K562 (cell line): ENCODE data around the gene SP2. TPM values are rescaled to one million over a fixed set of nuclear protein-coding genes. Genes with fewer than 3 reads are reported as not detected.

Experiments used
- ATAC-seq: fragments of 200-7000 bp; cut with Tn5 transposase; 3 replicates; pipeline ENCODE4 v1.9.1; 2020; ENCODE audit warnings: moderate library complexity
- BruUV-seq: library from RNA; stranded (reverse); fragments of 400-500 nt; replicated peaks from 2 replicates; lab custom pipeline; 2021; lab: Mats Ljungman, UMichigan
- CTCF ChIA-PET: fragments of 300-600 bp; formaldehyde crosslinking; extraction: SDS; loops from one replicate; lab custom pipeline; 2021; ENCODE audit warnings: low intra/inter-chr PET ratio; lab: Yijun Ruan, JAX
- POLR2A ChIA-PET: fragments of 300-600, 350-650 bp; sonication (Branson Sonifier 250); formaldehyde crosslinking; extraction: SDS; loops from one replicate; lab custom pipeline; 2021; ENCODE audit warnings: antibody characterized with exemption, inconsistent platforms; lab: Yijun Ruan, JAX
- DNase-seq, 4 experiments: peaks; one replicate each; pipeline versions ENCODE4 v3.0.0 to v3.0.0-alpha.2; 2011 to 2018; ENCODE audit warnings: low spot score in 3 of 4, mixed read lengths in 3 of 4; ENCODE audit errors: extremely low read depth in 1 of 4
- FAIRE-seq: peaks from 2 replicates; lab custom pipeline; 2011; peaks lifted over from hg19 to GRCh38; lab: Jason Lieb, UNC
- H2AFZ ChIP-seq: 2 replicates; pipeline ENCODE4 v1.6.0; 2011; ENCODE audit warnings: low read depth, low read length, control low read depth, inconsistent platforms
- H3K27ac ChIP-seq: fragments of 200-600 bp; 3 replicates; pipeline ENCODE4 v1.8.0; 2011; ENCODE audit warnings: low read depth, mild to moderate bottlenecking, control low read depth, inconsistent platforms, low read length, moderate library complexity, mixed read lengths; ENCODE audit errors: extremely low read depth
- H3K27me3 ChIP-seq, 2 experiments: fragments of 300-600 bp in 1 of 2; 2 replicates in 1 of 2; 3 replicates in 1 of 2; pipeline versions ENCODE4 v1.6.0 to v1.8.0; 2011; ENCODE audit warnings: inconsistent platforms in 2 of 2, low read length in 2 of 2, mild to moderate bottlenecking in 1 of 2, mixed read lengths in 1 of 2, moderate library complexity in 1 of 2; ENCODE audit not compliant: control insufficient read depth in 2 of 2, insufficient read depth in 2 of 2
- H3K36me3 ChIP-seq: fragments of 300-600 bp; 3 replicates; pipeline ENCODE4 v1.8.0; 2011; ENCODE audit warnings: mild to moderate bottlenecking, low read length, inconsistent platforms; ENCODE audit not compliant: control insufficient read depth, insufficient read depth
- H3K4me1 ChIP-seq, 2 experiments: fragments of 200-600 bp in 1 of 2; replicated peaks in 1 of 2; 2 replicates in 1 of 2; 3 replicates in 1 of 2; pipeline versions ENCODE4 v1.5.1 to v1.8.0; 2011; ENCODE audit warnings: inconsistent platforms in 2 of 2, low read length in 2 of 2, mild to moderate bottlenecking in 1 of 2, mixed read lengths in 1 of 2, moderate library complexity in 1 of 2; ENCODE audit not compliant: control insufficient read depth in 2 of 2, insufficient read depth in 2 of 2
- H3K4me2 ChIP-seq: 2 replicates; pipeline ENCODE4 v1.6.1; 2011; ENCODE audit warnings: low read length, control low read depth, inconsistent platforms, mixed read lengths; ENCODE audit not compliant: insufficient read depth
- H3K4me3 ChIP-seq: fragments of 200-600 bp; sonication (generic), shearing (Covaris generic); 2 replicates; pipeline ENCODE4 v1.5.1; 2016; ENCODE audit warnings: control low read depth, inconsistent platforms
- H3K79me2 ChIP-seq: fragments of 200-600 bp; 3 replicates; pipeline ENCODE4 v1.8.0; 2011; ENCODE audit warnings: low read length, inconsistent platforms; ENCODE audit not compliant: control insufficient read depth, insufficient read depth
- H3K9ac ChIP-seq, 2 experiments: 2 replicates each; pipeline versions ENCODE4 v1.6.0 to v1.6.1; 2011; ENCODE audit warnings: low read depth in 2 of 2, low read length in 2 of 2, control low read depth in 1 of 2, inconsistent platforms in 1 of 2, mild to moderate bottlenecking in 1 of 2, mixed read lengths in 1 of 2; ENCODE audit not compliant: insufficient read depth in 1 of 2
- H3K9me1 ChIP-seq: one replicate; pipeline ENCODE4 v1.6.0; 2011; ENCODE audit warnings: inconsistent platforms, mild to moderate bottlenecking, low read length, moderate library complexity; ENCODE audit not compliant: control insufficient read depth, insufficient read depth
- H3K9me3 ChIP-seq: replicated peaks from 2 replicates; pipeline ENCODE4 v1.5.1; 2011; ENCODE audit warnings: low read depth, low read length, inconsistent platforms; ENCODE audit not compliant: control insufficient read depth, insufficient read depth
- H4K20me1 ChIP-seq: replicated peaks from 2 replicates; pipeline ENCODE4 v1.6.1; 2011; ENCODE audit warnings: low read length, inconsistent platforms, mixed read lengths; ENCODE audit not compliant: control insufficient read depth, insufficient read depth
- ATF3 ChIP-seq, 2 experiments: fragments of 450-650 bp in 1 of 2; sonication (generic) in 1 of 2; formaldehyde crosslinking in 1 of 2; IDR thresholded peaks in 1 of 2; conservative IDR thresholded peaks in 1 of 2; 2 replicates each; pipeline versions ENCODE4 v1.6.1 to v1.8.1; 2016 to 2023; ENCODE audit warnings: mild to moderate bottlenecking in 2 of 2, moderate library complexity in 2 of 2, inconsistent platforms in 1 of 2, missing genetic modification reagents in 1 of 2
- ATF4 ChIP-seq: fragments of 450-650 bp; formaldehyde crosslinking; IDR thresholded peaks from 2 replicates; pipeline ENCODE4 v1.4.0; 2022; ENCODE audit warnings: mild to moderate bottlenecking, moderate library complexity
- CTCFL ChIP-seq: IDR thresholded peaks from 2 replicates; pipeline ENCODE4 v1.6.1; 2011; ENCODE audit warnings: borderline replicate concordance, low read depth, mild to moderate bottlenecking, moderate library complexity, low read length; ENCODE audit not compliant: insufficient read depth, poor library complexity, severe bottlenecking
- EGR1 ChIP-seq: fragments of 450-650 bp; conservative IDR thresholded peaks from 2 replicates; pipeline ENCODE4 v1.6.1; 2017; ENCODE audit warnings: mild to moderate bottlenecking
- EHMT2 ChIP-seq: fragments of 450-650 bp; IDR thresholded peaks from 2 replicates; pipeline ENCODE4 v1.6.1; 2018; ENCODE audit warnings: antibody characterized with exemption
- KDM4B ChIP-seq, 2 experiments: fragments of 450-650 bp in 1 of 2; sonication (generic) in 1 of 2; IDR thresholded peaks; 2 replicates each; pipeline ENCODE4 v1.6.1; 2016 to 2017; ENCODE audit warnings: borderline replicate concordance in 2 of 2, antibody characterized with exemption in 1 of 2, low read depth in 1 of 2, mild to moderate bottlenecking in 1 of 2
- MAZ ChIP-seq, 2 experiments: fragments of 450-650 bp in 1 of 2; sonication (generic) in 1 of 2; formaldehyde crosslinking; IDR thresholded peaks in 1 of 2; conservative IDR thresholded peaks in 1 of 2; 2 replicates each; pipeline versions ENCODE4 v1.4.0 to v1.5.0; 2020; ENCODE audit warnings: mild to moderate bottlenecking in 1 of 2, missing genetic modification reagents in 1 of 2
- PHF8 ChIP-seq: fragments of 200-600 bp; sonication (generic); IDR thresholded peaks from 2 replicates; pipeline ENCODE4 v1.6.1; 2012; ENCODE audit warnings: mixed run types, mild to moderate bottlenecking, inconsistent platforms, low read length, moderate library complexity, borderline replicate concordance
- PPARD ChIP-seq: fragments of 250-450 bp; sonication (Bioruptor Pico); IDR thresholded peaks from 2 replicates; pipeline ENCODE4 v1.8.0; 2022; ENCODE audit warnings: inconsistent platforms, mild to moderate bottlenecking, moderate library complexity
- RBM14 ChIP-seq: fragments of 200-400 bp; formaldehyde crosslinking; IDR thresholded peaks from 2 replicates; pipeline ENCODE4 v1.6.1; 2018; ENCODE audit warnings: low read depth, mild to moderate bottlenecking, low read length, moderate library complexity, borderline replicate concordance; ENCODE audit not compliant: insufficient read depth
- ZNF121 ChIP-seq: sonication (generic); formaldehyde crosslinking; conservative IDR thresholded peaks from 2 replicates; pipeline ENCODE4 v1.8.0; 2022; ENCODE audit warnings: missing genetic modification reagents
- ZNF436 ChIP-seq: fragments of 250-450, 450-650 bp; sonication (Bioruptor Pico); formaldehyde crosslinking; IDR thresholded peaks from 2 replicates; pipeline ENCODE4 v1.7.0; 2020; ENCODE audit warnings: mild to moderate bottlenecking
- WGBS: fragments of 100-300 bp; shearing (Covaris generic); methylation state at CpG from one replicate; pipeline ENCODE4 v1.1.6; 2016; ENCODE audit warnings: low coverage, mixed read lengths; ENCODE audit not compliant: insufficient coverage; ENCODE audit errors: missing lambda C conversion rate; 5-methylcytosine and 5-hydroxymethylcytosine counted together
- in situ Hi-C: fragments of 300-500 bp; cut with MboI; formaldehyde crosslinking; loops from 4 replicates; pipeline ENCODE4 v1.15.0; 2018; ENCODE audit warnings: inconsistent platforms, mixed read lengths
- intact Hi-C: fragments of 100-400 bp; cut with micrococcal nuclease; formaldehyde crosslinking; loops from 2 replicates; pipeline ENCODE4 v1.14.2; 2022
- polyA plus RNA-seq, 8 experiments: library from polyadenylated mRNA; depleted of rRNA in 4 of 8; stranded (reverse) in 5 of 8; unstranded in 3 of 8; fragments of >200 nt; fragmentation: Nextera tagmentation in 2 of 8; fragmentation: Illumina TruSeq in 1 of 8; extraction: Ambion mirVana in 2 of 8; extraction: Trizol in 1 of 8; gene quantifications; 2 replicates each; pipeline versions ENCODE4 v1.2.1 to v1.2.3, GENCODE V29; 2011 to 2014; ENCODE audit warnings: inconsistent platforms in 1 of 8, missing spikeins in 1 of 8
- total RNA-seq, 7 experiments: library from RNA; depleted of rRNA in 6 of 7; stranded (reverse); fragments of >200 nt in 6 of 7; fragmentation: Illumina TruSeq in 2 of 7; extraction: Trizol in 2 of 7; gene quantifications; 2 replicates each; pipeline versions ENCODE4 v1.2.1 to v1.2.3, GENCODE V29; 2011 to 2021; ENCODE audit warnings: low replicate concordance in 1 of 7

Gene SP2
- total and polyA plus RNA-seq, 9 of the 15 experiments (the other 6 are each of a cell fraction or from before 2014, with no cell fraction given) = 0.77 to 22.3 (median 2.3) TPM

GRCh38 chr17:47948706-47949196, 52.7 kb downstream of the SP2 start:
- CTCF ChIA-PET = interaction anchor here (0.6 to 2.3 kb wide), 6 partner anchors 21 to 1004 kb away, joined by 3 to 29 read pairs (median 6); partner anchors contain the start of gene CDK5RAP3
- ATAC-seq (peak; percentile 10; the same call in 2 of the 3 replicates), DNase-seq (no peak), FAIRE-seq (peak; percentile 37)
- Histone ChIP-seq H3K4me1 (peaks cover 9% of the 10 kb centered on the region in 2 experiments; a peak in 3 of 5 replicates), H3K36me3 (peaks cover 59% of the 10 kb centered on the region), H3K9me1 (no peaks in the 10 kb centered on the region), H3K27me3 (no peaks in the 10 kb centered on the region), H3K9me3 (no peaks in the 10 kb centered on the region), H3K9ac (0 out of 4 replicates have a peak overlapping the region, but pooled peaks of 1 of the 2 experiments have one; percentile 10), H3K4me3 (no peak overlapping the region), H4K20me1 (no peaks in the 10 kb centered on the region), H2AFZ (no peak overlapping the region), H3K4me2 (no peak overlapping the region), H3K27ac (no peak overlapping the region), H3K79me2 (no peaks in the 10 kb centered on the region)
- no peak for TF ChIP-seq EHMT2
- TF ChIP-seq EGR1 = no peak
- no peak for TF ChIP-seq RBM14
- TF ChIP-seq ATF3 (IDR thresholded peaks at IDR 0.05) = no peak
- no peak for TF ChIP-seq ATF3 (CRISPR knock-in tag; conservative IDR thresholded peaks at IDR 0.05)
- TF ChIP-seq PPARD (CRISPR knock-in tag) = no peak
- TF ChIP-seq PHF8 = no peak
- no peak for TF ChIP-seq ZNF121 (CRISPR knock-in tag)
- TF ChIP-seq ZNF436 = no peak
- TF ChIP-seq KDM4B (IDR thresholded peaks at IDR 0.05; ENCODE audit: borderline replicate concordance in 2 of 2, low read depth in 1 of 2) = no peak
- TF ChIP-seq ATF4 (CRISPR knock-in tag) = no peak
- TF ChIP-seq CTCFL = no peak
- TF ChIP-seq MAZ (CRISPR knock-in tag; conservative IDR thresholded peaks at IDR 0.05 in 1 of 2, IDR thresholded peaks at IDR 0.05 in 1 of 2) = no peak
- 51% methylated on average over 5 of the region's 5 CpGs for WGBS
- POLR2A ChIA-PET = interaction anchor here (0.6 to 2.8 kb wide), 4 partner anchors 11 to 117 kb away, joined by 3 to 14 read pairs (median 4); partner anchors contain the start of genes LRRC46 and MRPL10
- in situ Hi-C loops (no loop called here), intact Hi-C loops (loop anchor here (1.0 kb wide), 2 partner anchors 22 to 70 kb away; no protein-coding TSS in a partner anchor)
- BruUV-seq = no TSS peak
